Right cardiac atrium (tissue), 5 donors: Measurements from ENCODE around the gene KITLG. TPM values are rescaled to one million over a fixed set of nuclear protein-coding genes. Genes with fewer than 3 reads are reported as not detected.
A peak's percentile ranks its signal among the peaks of the same experiment; 100 is the strongest.

Experiments used
- ATAC-seq, 2 donors: fragments of 200-7000 bp; cut with Tn5 transposase; one replicate each; pipeline versions ENCODE4 v1.8.0 to v1.9.1; 2020; ENCODE audit warnings: moderate library complexity in 2 of 2, mild to moderate bottlenecking in 1 of 2
- DNase-seq, 3 donors: peaks; one replicate each; pipeline ENCODE4 v3.0.0-alpha.2; 2020
- H3K27ac ChIP-seq: one replicate; pipeline ENCODE4 v1.5.1; 2013; ENCODE audit warnings: mild to moderate bottlenecking, low read length, control low read depth, moderate library complexity
- H3K27me3 ChIP-seq: one replicate; pipeline ENCODE4 v1.6.1; 2013; ENCODE audit not compliant: control insufficient read depth, insufficient read depth
- H3K4me1 ChIP-seq: one replicate; pipeline ENCODE4 v1.6.1; 2013; ENCODE audit warnings: low read length; ENCODE audit not compliant: control insufficient read depth, insufficient read depth
- H3K4me3 ChIP-seq: one replicate; pipeline ENCODE4 v1.5.1; 2013; ENCODE audit warnings: low read length, control low read depth
- H3K9me3 ChIP-seq: one replicate; pipeline ENCODE4 v1.6.1; 2013; ENCODE audit warnings: low read length; ENCODE audit not compliant: control insufficient read depth
- WGBS: extraction: QIAGEN DNeasy Blood & Tissue Kit; methylation state at CpG from one replicate; pipeline ENCODE4 v1.1.7; 2013; 5-methylcytosine and 5-hydroxymethylcytosine counted together
- intact Hi-C, 4 donors: fragments of 100-400 bp; cut with DNase I; formaldehyde crosslinking; loops; one replicate each; pipeline versions ENCODE4 v1.11.0 to v1.14.0; 2022 to 2023
- polyA plus RNA-seq: library from polyadenylated mRNA; stranded (reverse); fragments of 200-250 nt; gene quantifications from one replicate; pipeline ENCODE4 v1.2.3, GENCODE V29; 2013
- total RNA-seq, 4 donors: library from RNA; stranded (reverse); fragmentation: NEBNext Ultra II Directional; extraction: Animal tissue kit (Norgen Biotek cat#: 25700); gene quantifications; one replicate each; pipeline ENCODE4 v1.2.1, GENCODE V29; 2021
- donor health status: healthy with polysubstance abuse.
- donor health status: DM: no; HTN: yes; CAD: no.
- donor health status: DM: no; HTN: no; CAD: no.
- donor health status: DM: no; HTN: yes; CAD: no; lungs with severe emphysema.
- donor health status: DM: yes; HTN: yes; CAD: no.

KITLG gene
- total and polyA plus RNA-seq, 5 donors: 3.3 to 8.0 (median 7.3) TPM

GRCh38 chr12:88538697-88539096 lies 41.6 kb downstream of the KITLG start:
- intact Hi-C loops: no loop called here
- no peaks in the 10 kb centered on the region for H3K27me3 ChIP-seq
- no peak overlapping the region for H3K27ac ChIP-seq
- H3K4me3 ChIP-seq: no peak overlapping the region
- 93% methylated on average over 2 of the region's 2 CpGs for WGBS
- ATAC-seq (no peak), DNase-seq (no peak)
- H3K9me3 ChIP-seq: no peaks in the 10 kb centered on the region
- H3K4me1 ChIP-seq: no peaks in the 10 kb centered on the region

GRCh38 chr12:88538250-88538649 lies 42.0 kb downstream of the KITLG start:
- WGBS: 92% methylated on average over 1 of the region's 1 CpG
- H3K27me3 ChIP-seq: no peaks in the 10 kb centered on the region
- intact Hi-C loops: no loop called here
- H3K9me3 ChIP-seq: no peaks in the 10 kb centered on the region
- H3K27ac ChIP-seq: no peak overlapping the region
- H3K4me1 ChIP-seq: no peaks in the 10 kb centered on the region
- DNase-seq (no peak), ATAC-seq (no peak)
- no peak overlapping the region for H3K4me3 ChIP-seq

GRCh38 chr12:88530868-88531267 lies 49.4 kb downstream of the KITLG start:
- 96% methylated on average over 1 of the region's 1 CpG for WGBS
- H3K9me3 ChIP-seq: no peaks in the 10 kb centered on the region
- DNase-seq: no peak
- no peak overlapping the region for H3K27ac ChIP-seq
- no peak for ATAC-seq
- no peaks in the 10 kb centered on the region for H3K4me1 ChIP-seq
- no peak overlapping the region for H3K4me3 ChIP-seq
- no peaks in the 10 kb centered on the region for H3K27me3 ChIP-seq
- intact Hi-C loops: no loop called here

GRCh38 chr12:88529531-88530488 lies 50.5 kb downstream of the KITLG start:
- ATAC-seq (peak; percentile 80 to 92), DNase-seq (peak in 1 of 3 donors; percentile 29)
- Histone ChIP-seq H3K9me3 (no peaks in the 10 kb centered on the region), H3K27me3 (no peaks in the 10 kb centered on the region), H3K4me1 (no peaks in the 10 kb centered on the region), H3K27ac (peak overlapping the region; percentile 67), H3K4me3 (no peak overlapping the region)
- WGBS: 39% methylated on average over 9 of the region's 9 CpGs
- intact Hi-C loops: no loop called here

- 96% methylated on average over 7 of the region's 7 CpGs for WGBS
- H3K27me3 ChIP-seq: no peaks in the 10 kb centered on the region
- H3K4me1 ChIP-seq: no peaks in the 10 kb centered on the region
- no peaks in the 10 kb centered on the region for H3K9me3 ChIP-seq
- H3K27ac ChIP-seq: no peak overlapping the region
- no peak overlapping the region for H3K4me3 ChIP-seq
- ATAC-seq (no peak), DNase-seq (no peak)
- intact Hi-C loops: no loop called here
These were observed 57.3 kb downstream of the KITLG start for GRCh38 chr12:88522961-88523360.

- ATAC-seq: no peak
- Histone ChIP-seq H3K4me1 (no peaks in the 10 kb centered on the region), H3K4me3 (no peak overlapping the region), H3K27ac (no peak overlapping the region), H3K9me3 (no peaks in the 10 kb centered on the region), H3K27me3 (no peaks in the 10 kb centered on the region)
- WGBS: 53% methylated on average over 2 of the region's 2 CpGs
- no peak for DNase-seq
- intact Hi-C loops: no loop called here
These were observed 59.8 kb downstream of the KITLG start for GRCh38 chr12:88520436-88520820.

GRCh38 chr12:88519802-88520435 lies 60.4 kb downstream of the KITLG start:
- ATAC-seq: peak; percentile 65 to 93
- H3K27me3 ChIP-seq: no peaks in the 10 kb centered on the region

GRCh38 chr12:88518863-88519403 lies 61.3 kb downstream of the KITLG start:
- Histone ChIP-seq H3K4me3 (no peak overlapping the region), H3K9me3 (no peaks in the 10 kb centered on the region), H3K27me3 (no peaks in the 10 kb centered on the region), H3K27ac (no peak overlapping the region), H3K4me1 (no peaks in the 10 kb centered on the region)
- DNase-seq (no peak), ATAC-seq (peak in 1 of 2 donors; percentile 22)
- WGBS: 66% methylated on average over 5 of the region's 5 CpGs
- intact Hi-C loops: no loop called here

More at GRCh38 chr12:88519802-88520435, 60.4 kb downstream of the KITLG start:
- WGBS: 39% methylated on average over 3 of the region's 3 CpGs
- Histone ChIP-seq H3K9me3 (no peaks in the 10 kb centered on the region), H3K4me1 (no peaks in the 10 kb centered on the region), H3K27ac (no peak overlapping the region), H3K4me3 (no peak overlapping the region)
- DNase-seq: no peak
- intact Hi-C loops: no loop called here

GRCh38 chr12:88516811-88517210 lies 63.5 kb downstream of the KITLG start:
- ATAC-seq (no peak), DNase-seq (no peak)
- Histone ChIP-seq H3K27me3 (no peaks in the 10 kb centered on the region), H3K4me1 (no peaks in the 10 kb centered on the region), H3K27ac (no peak overlapping the region), H3K4me3 (no peak overlapping the region), H3K9me3 (no peaks in the 10 kb centered on the region)
- intact Hi-C loops: no loop called here

GRCh38 chr12:88510843-88511242 lies 69.4 kb downstream of the KITLG start:
- H3K27ac ChIP-seq: no peak overlapping the region
- intact Hi-C loops: no loop called here
- H3K4me1 ChIP-seq: no peaks in the 10 kb centered on the region
- no peaks in the 10 kb centered on the region for H3K27me3 ChIP-seq
- ATAC-seq (no peak), DNase-seq (no peak)
- H3K9me3 ChIP-seq: no peaks in the 10 kb centered on the region
- no peak overlapping the region for H3K4me3 ChIP-seq
- WGBS: 94% methylated on average over 3 of the region's 3 CpGs

GRCh38 chr12:88509851-88510250 lies 70.4 kb downstream of the KITLG start:
- H3K27ac ChIP-seq: no peak overlapping the region
- no peaks in the 10 kb centered on the region for H3K27me3 ChIP-seq
- intact Hi-C loops: no loop called here
- ATAC-seq: no peak
- H3K4me3 ChIP-seq: no peak overlapping the region
- WGBS: 95% methylated on average over 2 of the region's 2 CpGs
- no peak for DNase-seq
- H3K4me1 ChIP-seq: no peaks in the 10 kb centered on the region
- H3K9me3 ChIP-seq: no peaks in the 10 kb centered on the region
